Measurements from ENCODE around the gene NRIP1. TPM values are rescaled to one million over a fixed set of nuclear protein-coding genes. Genes with fewer than 3 reads are reported as not detected.

The NRIP1 gene
- total and polyA plus RNA-seq, 2 donors (not counting 3 experiments of a cell fraction or from before 2014, with no cell fraction given) = 2.8 to 24.0 TPM

GRCh38 chr21:15053500-15053899 is 11.3 kb downstream of the NRIP1 start:
- ChIA-PET POLR2A (interaction anchor here (0.6 to 0.8 kb wide), 2 partner anchors 11 to 21 kb away, joined by 3 to 4 read pairs; partner anchors contain the start of gene NRIP1), CTCF (interaction anchor here (2.1 kb wide), 1 partner anchor 12 kb away, joined by 7 read pairs; the partner anchor contains the start of gene NRIP1)
- Histone ChIP-seq H3K79me2 (ENCODE audit: control insufficient read depth, insufficient read depth, low read length) (peaks cover 100% of the 10 kb centered on the region), H3K9ac (replicated peaks; ENCODE audit: extremely low read depth, insufficient read depth, low read length) (no peak overlapping the region), H3K36me3 (ENCODE audit: control insufficient read depth in 2 of 2, extremely low read depth in 1 of 2, insufficient read depth in 2 of 2, low read length in 2 of 2) (no peaks in the 10 kb centered on the region), H3K4me2 (ENCODE audit: insufficient read depth, low read length) (no peak overlapping the region), H3K27ac (ENCODE audit: insufficient read depth, low read depth, low read length) (no peak overlapping the region), H3K9me3 (replicated peaks; ENCODE audit: control insufficient read depth, insufficient read depth, low read length) (no peaks in the 10 kb centered on the region), H3K27me3 (ENCODE audit: control insufficient read depth in 2 of 2, insufficient read depth in 2 of 2, low read length in 2 of 2) (no peaks in the 10 kb centered on the region), H3K4me1 (ENCODE audit: control insufficient read depth, extremely low read depth, insufficient read depth, low read length) (peaks cover 28% of the 10 kb centered on the region), H3K4me3 (replicated peaks in 1 of 3; ENCODE audit: insufficient read depth in 1 of 3, low read depth in 1 of 3, low read length in 3 of 3) (no peak overlapping the region), H4K20me1 (replicated peaks; ENCODE audit: control insufficient read depth, extremely low read depth, insufficient read depth, low read length) (peaks cover 18% of the 10 kb centered on the region), H2AFZ (ENCODE audit: low read depth, low read length) (no peak overlapping the region), H3K9me1 (replicated peaks; ENCODE audit: control insufficient read depth, extremely low read depth, insufficient read depth, low read length) (no peaks in the 10 kb centered on the region)
- dilution Hi-C loops (cut with MboI; ENCODE audit: extremely low pct_ligation_motif_present, low sequenced_read_pairs) = no loop called here
- DNase-seq (ENCODE audit: low read depth, low spot score) (no peak), FAIRE-seq (no peak)
- TF ChIP-seq POLR2AphosphoS5 (IDR thresholded peaks at IDR 0.05; ENCODE audit: insufficient read depth, low read depth, low read length) (no peak), POLR2A (IDR thresholded peaks at IDR 0.05; ENCODE audit: low read depth, low read length) (no peak), JUN (IDR thresholded peaks at IDR 0.05; ENCODE audit: borderline replicate concordance, insufficient read depth, insufficient read length, low read depth) (no peak), MYC (IDR thresholded peaks at IDR 0.05; ENCODE audit: low read depth, low read length) (no peak), CTCF (IDR thresholded peaks at IDR 0.05; ENCODE audit: extremely low read depth in 1 of 2, insufficient read depth in 1 of 2, low read depth in 1 of 2, low read length in 2 of 2) (no peak), GATA2 (IDR thresholded peaks at IDR 0.05; ENCODE audit: insufficient read depth, insufficient read length, low read depth, low read length) (no peak), EZH2 (IDR thresholded peaks at IDR 0.05; ENCODE audit: borderline replicate concordance, low read depth, low read length, severe bottlenecking) (no peak), FOS (IDR thresholded peaks at IDR 0.05; ENCODE audit: borderline replicate concordance, insufficient read depth, low read length) (no peak), MAX (IDR thresholded peaks at IDR 0.05; ENCODE audit: insufficient read depth, insufficient read length) (no peak)
- BruUV-seq (replicated peaks) = no TSS peak
- intact Hi-C loops (cut with micrococcal nuclease) = no loop called here

Data from endothelial cell of umbilical vein (primary cell).